GM19193 (cell line): Measurements from ENCODE around the gene RPL13A.

ENCODE experiments used
- POLR2A ChIP-seq: IDR thresholded peaks from 4 replicates; pipeline ENCODE4 v1.6.1; 2011; ENCODE audit not compliant: insufficient read depth, insufficient read length; ENCODE audit errors: extremely low read depth

RPL13A gene

GRCh38 chr19:49489601-49490167 lies 2.3 kb downstream of the RPL13A start:
- peak; percentile 18 for TF ChIP-seq POLR2A

DNA sequence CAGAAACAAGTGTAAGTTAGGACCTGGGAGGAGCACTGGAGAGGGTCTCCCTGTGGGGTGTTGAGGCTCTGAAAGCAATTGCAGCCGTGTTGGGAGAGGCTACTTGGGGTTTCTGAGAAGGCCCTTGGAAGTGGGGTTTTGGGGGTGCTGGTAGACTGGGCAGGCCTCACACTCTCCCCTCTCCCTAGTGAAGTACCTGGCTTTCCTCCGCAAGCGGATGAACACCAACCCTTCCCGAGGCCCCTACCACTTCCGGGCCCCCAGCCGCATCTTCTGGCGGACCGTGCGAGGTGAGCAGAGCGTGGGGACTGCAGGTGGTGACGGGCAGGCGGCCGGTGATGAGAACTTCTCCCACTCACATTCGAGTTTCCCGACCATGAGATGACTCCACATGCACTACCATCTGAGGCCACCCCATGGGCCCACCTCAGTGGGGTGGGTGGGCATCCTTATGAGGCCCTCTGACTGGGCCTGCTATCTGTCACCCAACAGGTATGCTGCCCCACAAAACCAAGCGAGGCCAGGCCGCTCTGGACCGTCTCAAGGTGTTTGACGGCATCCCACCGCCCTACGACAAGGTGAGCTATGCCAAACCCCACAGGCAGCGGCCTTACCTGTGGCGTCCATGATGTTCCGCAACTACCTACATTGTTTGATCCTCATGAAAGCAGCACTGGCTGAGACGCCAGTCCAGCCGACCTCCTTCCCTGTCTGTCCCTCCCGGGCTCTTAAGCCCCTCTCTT lies 3.0 kb downstream of the RPL13A start:
- TF ChIP-seq POLR2A: peak; percentile 52

GRCh38 chr19:49491030-49491803 lies 3.8 kb downstream of the RPL13A start:
- TF ChIP-seq POLR2A: peak; percentile 52

- no peak for TF ChIP-seq POLR2A
Measured at GRCh38 chr19:49491804-49492572, 4.6 kb downstream of the RPL13A start.

DNA sequence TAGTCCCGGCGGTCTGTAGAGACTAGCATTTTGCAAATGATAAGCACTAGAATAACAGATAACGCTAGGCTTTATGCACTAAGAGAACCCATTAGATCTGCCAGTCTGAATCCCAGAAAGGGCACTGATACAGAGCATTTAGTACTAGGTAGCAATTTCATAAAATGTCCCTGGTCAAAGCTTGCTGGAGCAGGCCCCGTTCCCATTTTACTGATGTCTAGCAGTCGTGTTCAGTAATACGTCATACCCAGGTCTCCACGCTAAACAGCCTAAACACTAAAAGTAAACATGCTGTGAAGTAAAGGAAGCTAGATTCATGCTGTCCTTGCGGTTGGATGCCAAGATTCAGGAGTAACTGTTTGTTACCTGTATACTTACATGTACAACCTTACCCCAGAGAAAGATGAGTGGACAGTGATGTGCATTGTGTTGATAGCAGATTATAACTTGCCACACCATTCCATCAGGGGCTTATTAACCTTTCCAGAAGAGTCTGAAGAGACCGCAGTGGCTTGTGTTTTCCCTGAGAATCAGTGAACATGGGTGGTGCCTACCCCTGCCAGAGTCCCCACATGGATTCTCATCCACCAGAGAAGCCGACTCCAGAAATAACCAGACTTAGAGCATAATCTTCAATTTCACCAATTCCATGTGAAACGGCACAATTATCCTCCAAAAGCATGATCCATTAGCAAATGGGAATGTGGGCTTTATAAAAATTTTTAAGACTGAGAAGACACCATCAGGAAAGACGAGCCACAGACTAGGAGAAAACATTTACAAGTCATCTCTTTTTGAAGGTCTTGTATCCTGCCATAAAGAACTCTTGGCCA lies 5.4 kb downstream of the RPL13A start:
- no peak for TF ChIP-seq POLR2A

- TF ChIP-seq POLR2A: no peak
Measured at GRCh38 chr19:49496574-49497008, 9.2 kb downstream of the RPL13A start.

DNA sequence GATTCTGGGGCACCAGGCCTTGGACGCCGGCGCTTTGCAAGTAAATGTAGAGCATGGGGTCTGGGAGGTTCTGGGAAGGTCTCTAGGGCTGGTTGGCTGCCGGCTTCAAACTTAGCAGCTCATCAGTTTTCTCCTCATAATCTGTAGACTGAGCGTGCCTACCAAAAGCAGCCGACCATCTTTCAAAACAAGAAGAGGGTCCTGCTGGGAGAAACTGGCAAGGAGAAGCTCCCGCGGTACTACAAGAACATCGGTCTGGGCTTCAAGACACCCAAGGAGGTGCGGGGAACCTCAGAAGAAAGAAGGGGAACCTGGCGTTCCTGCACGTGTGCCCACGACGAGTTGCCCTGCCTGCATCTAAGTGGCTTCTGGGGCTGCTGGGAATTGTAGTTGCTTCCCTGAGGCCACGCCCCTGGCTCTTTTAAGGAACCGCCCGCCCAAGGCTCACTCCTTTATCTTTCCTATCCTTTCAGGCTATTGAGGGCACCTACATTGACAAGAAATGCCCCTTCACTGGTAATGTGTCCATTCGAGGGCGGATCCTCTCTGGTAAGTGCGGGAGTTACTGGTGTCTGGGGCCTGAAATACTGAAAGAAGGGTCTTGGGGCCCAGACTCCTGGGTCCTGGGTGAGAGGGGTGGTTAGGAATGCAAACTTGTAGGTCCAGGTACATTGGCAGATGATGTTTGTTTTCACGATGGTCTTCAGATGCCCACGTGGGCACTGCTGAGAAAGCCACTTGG lies 9.8 kb downstream of the RPL13A start:
- peak; percentile 26 for TF ChIP-seq POLR2A

DNA sequence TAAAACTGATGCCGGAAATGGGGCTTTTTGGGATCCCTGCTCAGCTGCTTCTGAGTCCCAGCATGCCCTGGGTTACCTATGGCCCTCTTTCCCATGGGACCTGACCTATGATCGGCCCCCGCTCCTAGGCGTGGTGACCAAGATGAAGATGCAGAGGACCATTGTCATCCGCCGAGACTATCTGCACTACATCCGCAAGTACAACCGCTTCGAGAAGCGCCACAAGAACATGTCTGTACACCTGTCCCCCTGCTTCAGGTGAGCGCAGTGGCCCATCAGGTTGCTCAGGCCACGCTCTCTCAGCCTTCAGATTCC lies 10.3 kb downstream of the RPL13A start:
- TF ChIP-seq POLR2A: no peak

- no peak for TF ChIP-seq POLR2A
Measured at GRCh38 chr19:49498475-49498874, 11.1 kb downstream of the RPL13A start.

DNA sequence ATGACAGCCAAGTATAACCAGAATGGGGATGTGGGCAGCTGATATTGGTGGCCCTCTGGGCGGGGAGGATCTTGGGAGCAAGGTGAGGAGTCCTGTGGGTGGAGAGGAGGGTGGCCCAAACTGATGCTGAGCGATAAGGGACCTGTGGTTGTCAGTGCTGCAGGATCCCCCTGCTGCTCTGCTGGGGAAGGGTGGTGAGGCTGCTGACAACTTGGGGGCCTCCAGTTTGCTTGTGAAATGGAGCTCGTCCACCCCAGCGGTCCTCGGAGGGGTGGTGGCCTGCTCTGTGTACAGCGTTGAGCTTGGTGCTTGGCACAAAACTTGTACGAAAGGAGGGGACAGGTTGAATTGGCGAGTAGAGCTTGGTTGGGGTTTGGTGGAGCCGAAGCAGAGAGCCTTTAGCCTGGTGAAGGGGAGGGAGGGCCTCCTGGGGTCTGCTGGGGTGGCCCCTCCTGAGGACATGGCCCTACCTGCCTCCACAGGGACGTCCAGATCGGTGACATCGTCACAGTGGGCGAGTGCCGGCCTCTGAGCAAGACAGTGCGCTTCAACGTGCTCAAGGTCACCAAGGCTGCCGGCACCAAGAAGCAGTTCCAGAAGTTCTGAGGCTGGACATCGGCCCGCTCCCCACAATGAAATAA lies 11.7 kb downstream of the RPL13A start:
- peak; percentile 39 for TF ChIP-seq POLR2A

GRCh38 chr19:49502866-49503581 lies 15.6 kb downstream of the RPL13A start:
- TF ChIP-seq POLR2A: no peak

GRCh38 chr19:49503582-49503962 lies 16.2 kb downstream of the RPL13A start:
- no peak for TF ChIP-seq POLR2A
